HepG2 (cell line): ENCODE data around the gene MAN2A2. TPM values are rescaled to one million over a fixed set of nuclear protein-coding genes. Genes with fewer than 3 reads are reported as not detected.

Experiments
- ATAC-seq: fragments of 200-7000 bp; cut with Tn5 transposase; 3 replicates; pipeline ENCODE4 v1.9.1; 2020; ENCODE audit warnings: mild to moderate bottlenecking, moderate library complexity
- BruUV-seq: library from RNA; stranded (reverse); fragments of 400-500 nt; replicated peaks from 2 replicates; lab custom pipeline; 2021; lab: Mats Ljungman, UMichigan
- CTCF ChIA-PET: fragments of 300-600 bp; formaldehyde crosslinking; extraction: SDS; loops from one replicate; lab custom pipeline; 2021; ENCODE audit warnings: low total read pairs, inconsistent platforms, low intra/inter-chr PET ratio; lab: Yijun Ruan, JAX
- POLR2A ChIA-PET: fragments of 350-600 bp; sonication (Branson Sonifier 250); formaldehyde crosslinking; loops from one replicate; lab custom pipeline; 2020; ENCODE audit warnings: antibody characterized with exemption, inconsistent platforms; lab: Yijun Ruan, JAX
- DNase-seq: peaks from one replicate; pipeline ENCODE4 v3.0.0-alpha.2; 2015; ENCODE audit warnings: low spot score
- FAIRE-seq: peaks from 3 replicates; lab custom pipeline; 2011; peaks lifted over from hg19 to GRCh38; lab: Jason Lieb, UNC
- H2AFZ ChIP-seq: one replicate; pipeline ENCODE4 v1.6.1; 2011; ENCODE audit warnings: low read length, inconsistent platforms
- H3K27ac ChIP-seq: fragments of 300-600 bp; 3 replicates; pipeline ENCODE4 v1.8.0; 2011; ENCODE audit warnings: mixed run types, mild to moderate bottlenecking, mixed read lengths, low read length, inconsistent platforms; ENCODE audit not compliant: insufficient read depth; ENCODE audit errors: extremely low read length
- H3K27me3 ChIP-seq, 2 experiments: fragments of 200-600 bp in 1 of 2; 2 replicates in 1 of 2; 3 replicates in 1 of 2; pipeline versions ENCODE4 v1.6.0 to v1.8.0; 2011; ENCODE audit warnings: low read length in 2 of 2, mild to moderate bottlenecking in 2 of 2, moderate library complexity in 2 of 2, inconsistent platforms in 1 of 2; ENCODE audit not compliant: insufficient read depth in 2 of 2, control insufficient read depth in 1 of 2
- H3K36me3 ChIP-seq, 2 experiments: fragments of 200-600 bp in 1 of 2; replicated peaks in 1 of 2; 2 replicates in 1 of 2; 3 replicates in 1 of 2; pipeline versions ENCODE4 v1.5.1 to v1.8.0; 2011; ENCODE audit warnings: low read length in 2 of 2, inconsistent platforms in 1 of 2; ENCODE audit not compliant: insufficient read depth in 2 of 2, control insufficient read depth in 1 of 2
- H3K4me1 ChIP-seq: 2 replicates; pipeline ENCODE4 v1.5.1; 2012; ENCODE audit warnings: low read length, inconsistent platforms; ENCODE audit not compliant: insufficient read depth
- H3K4me2 ChIP-seq: 2 replicates; pipeline ENCODE4 v1.6.0; 2011; ENCODE audit warnings: low read depth, low read length, inconsistent platforms
- H3K4me3 ChIP-seq, 3 experiments: fragments of 200-600 bp in 1 of 3; sonication (generic), shearing (Covaris generic) in 1 of 3; replicated peaks in 1 of 3; 2 replicates each; pipeline ENCODE4 v1.5.1; 2011 to 2016; ENCODE audit warnings: low read length in 3 of 3, inconsistent platforms in 2 of 3, low read depth in 2 of 3, mild to moderate bottlenecking in 2 of 3, control low read depth in 1 of 3, mixed read lengths in 1 of 3; ENCODE audit not compliant: insufficient read depth in 1 of 3
- H3K79me2 ChIP-seq: one replicate; pipeline ENCODE4 v1.6.1; 2011; ENCODE audit warnings: low read length, inconsistent platforms; ENCODE audit not compliant: insufficient read depth
- H3K9ac ChIP-seq: 2 replicates; pipeline ENCODE4 v1.6.0; 2011; ENCODE audit warnings: mild to moderate bottlenecking, low read depth, low read length, inconsistent platforms; ENCODE audit not compliant: insufficient read depth
- H3K9me3 ChIP-seq: 2 replicates; pipeline ENCODE4 v1.5.1; 2012; ENCODE audit warnings: mild to moderate bottlenecking, low read length
- H4K20me1 ChIP-seq: 2 replicates; pipeline ENCODE4 v1.6.0; 2011; ENCODE audit warnings: inconsistent platforms, mild to moderate bottlenecking, low read length, moderate library complexity; ENCODE audit not compliant: insufficient read depth
- ELF1 ChIP-seq: sonication (generic); formaldehyde crosslinking; IDR thresholded peaks from 2 replicates; pipeline ENCODE4 v1.4.0; 2020; ENCODE audit warnings: missing genetic modification reagents
- JUNB ChIP-seq: sonication (generic); formaldehyde crosslinking; IDR thresholded peaks from 2 replicates; pipeline ENCODE4 v1.8.0; 2022; ENCODE audit warnings: missing genetic modification reagents, mild to moderate bottlenecking, borderline replicate concordance
- KDM3A ChIP-seq: IDR thresholded peaks from 2 replicates; pipeline ENCODE4 v1.6.1; 2018; ENCODE audit warnings: low read depth, missing compliant biosample characterization
- MIER2 ChIP-seq: IDR thresholded peaks from 2 replicates; pipeline ENCODE4 v1.6.1; 2016; ENCODE audit warnings: missing biosample characterization, missing genetic modification reagents
- SNAI1 ChIP-seq: sonication (generic); formaldehyde crosslinking; IDR thresholded peaks from 2 replicates; pipeline ENCODE4 v1.5.0; 2020; ENCODE audit warnings: mild to moderate bottlenecking, missing genetic modification reagents, borderline replicate concordance
- ZBTB38 ChIP-seq: sonication (generic); formaldehyde crosslinking; IDR thresholded peaks from 2 replicates; pipeline ENCODE4 v1.5.1; 2020; ENCODE audit warnings: mild to moderate bottlenecking, missing genetic modification reagents
- ZNF142 ChIP-seq: sonication (generic); formaldehyde crosslinking; IDR thresholded peaks from 2 replicates; pipeline ENCODE4 v1.4.0; 2020; ENCODE audit warnings: missing genetic modification reagents
- ZNF143 ChIP-seq: sonication (generic); formaldehyde crosslinking; IDR thresholded peaks from 2 replicates; pipeline ENCODE4 v1.4.0; 2020; ENCODE audit warnings: missing genetic modification reagents
- ZNF296 ChIP-seq: sonication (generic); formaldehyde crosslinking; conservative IDR thresholded peaks from 2 replicates; pipeline ENCODE4 v1.5.0; 2020; ENCODE audit warnings: mild to moderate bottlenecking, missing genetic modification reagents
- ZNF3 ChIP-seq: IDR thresholded peaks from 2 replicates; pipeline ENCODE4 v1.7.0; 2017; ENCODE audit warnings: inconsistent platforms
- ZNF777 ChIP-seq: sonication (generic); formaldehyde crosslinking; IDR thresholded peaks from 2 replicates; pipeline ENCODE4 v1.4.0; 2020; ENCODE audit warnings: missing genetic modification reagents
- ZSCAN9 ChIP-seq: IDR thresholded peaks from 2 replicates; pipeline ENCODE4 v1.6.1; 2016; ENCODE audit warnings: borderline replicate concordance
- WGBS: methylation state at CpG from one replicate; pipeline ENCODE4 v1.1.6; 2017; ENCODE audit warnings: low lambda C conversion rate; 5-methylcytosine and 5-hydroxymethylcytosine counted together
- in situ Hi-C: cut with HindIII; loops from 2 replicates; pipeline ENCODE4 v1.10.0; 2017; ENCODE audit warnings: low pct_unique_long_range_greater_than_20kb; ENCODE audit not compliant: extremely low pct_ligation_motif_present
- intact Hi-C: fragments of 100-400 bp; cut with micrococcal nuclease; formaldehyde crosslinking; loops from one replicate; pipeline ENCODE4 v1.10.0; 2022; ENCODE audit not compliant: unreplicated experiment
- polyA plus RNA-seq, 8 experiments: library from polyadenylated mRNA; depleted of rRNA in 3 of 8; stranded (reverse) in 7 of 8; unstranded in 1 of 8; fragments of >200 nt; fragmentation: Illumina TruSeq in 4 of 8; extraction: Trizol in 4 of 8; gene quantifications; 2 replicates each; pipeline versions ENCODE4 v1.2.1 to v1.2.3, GENCODE V29; 2011 to 2016; ENCODE audit warnings: low read depth in 4 of 8, missing spikeins in 1 of 8, mixed read lengths in 1 of 8; ENCODE audit not compliant: insufficient read depth in 1 of 8
- total RNA-seq, 5 experiments: library from RNA; depleted of rRNA; stranded (reverse); fragments of >200 nt; fragmentation: Illumina TruSeq; extraction: Trizol; gene quantifications; 2 replicates each; pipeline ENCODE4 v1.2.3, GENCODE V29; 2016; ENCODE audit warnings: low read depth in 1 of 5
- TF ChIP-seq, protein P1 (sequence below): sonication (generic); formaldehyde crosslinking; IDR thresholded peaks from 2 replicates; pipeline ENCODE4 v1.4.0; 2020; ENCODE audit warnings: missing genetic modification reagents, low read depth, mild to moderate bottlenecking, borderline replicate concordance
- TF ChIP-seq, protein P2 (sequence below): sonication (generic); formaldehyde crosslinking; IDR thresholded peaks from 2 replicates; pipeline ENCODE4 v1.4.0; 2020; ENCODE audit warnings: missing genetic modification reagents

MAN2A2 gene
- total and polyA plus RNA-seq, 2 of the 13 experiments (the other 11 are each of a cell fraction or from before 2014, with no cell fraction given) = 17.5 to 51.5 TPM

GRCh38 chr15:90902040-90902839, 862 bp upstream of the MAN2A2 start:
- Histone ChIP-seq H3K27me3 (peaks cover 0 to 1% of the 10 kb centered on the region in 2 experiments; a peak in 1 of 5 replicates), H3K27ac (peak overlapping the region; percentile 64), H3K4me1 (peaks cover 20% of the 10 kb centered on the region), H2AFZ (peak overlapping the region; percentile 77), H3K4me3 (peak overlapping the region; percentile 71 to 89 (median 81)), H3K79me2 (no peaks in the 10 kb centered on the region), H4K20me1 (no peaks in the 10 kb centered on the region), H3K9me3 (no peaks in the 10 kb centered on the region), H3K4me2 (peak overlapping the region; percentile 83), H3K9ac (peak overlapping the region; percentile 77), H3K36me3 (peaks cover 7 to 21% of the 10 kb centered on the region in 2 experiments; a peak in 4 of 5 replicates)
- in situ Hi-C loops (no loop called here), intact Hi-C loops (loop anchor here (1.0 kb wide), 1 partner anchor 32 kb away; no protein-coding TSS in a partner anchor)
- DNase-seq (peak; percentile 64), FAIRE-seq (peak; percentile 51), ATAC-seq (peak; percentile 85)
- WGBS = 5% methylated on average over 3 of the region's 71 CpGs
- BruUV-seq = TSS peak; percentile 49
- POLR2A ChIA-PET = interaction anchor here (1.0 to 4.4 kb wide), 10 partner anchors 9 to 185 kb away, joined by 3 to 45 read pairs (median 8); partner anchors contain the start of genes BLM, FES, HDDC3 and RCCD1
- CTCF ChIA-PET = interaction anchor here (0.7 to 1.9 kb wide), 2 partner anchors 29 to 33 kb away, joined by 3 to 5 read pairs; partner anchors contain the start of gene UNC45A
- TF ChIP-seq ZNF777 (peak; percentile 65; the same call in 1 of the 2 replicates), ZNF143 (CRISPR knock-in tag) (no peak), ZNF142 (CRISPR knock-in tag) (peak; percentile 83), ZBTB38 (CRISPR knock-in tag) (peak; percentile 65), MIER2 (CRISPR knock-in tag) (peak; percentile 47; the same call in 1 of the 2 replicates), ELF1 (CRISPR knock-in tag) (no peak), JUNB (no peak), ZNF296 (CRISPR knock-in tag) (no peak), SNAI1 (CRISPR knock-in tag) (0 out of 2 replicates have a peak, but pooled peaks have one; percentile 2), ZSCAN9 (no peak), KDM3A (0 out of 2 replicates have a peak, but pooled peaks have one; percentile 63), ZNF3 (peak; percentile 62; the same call in 1 of the 2 replicates)
- TF ChIP-seq, protein P1, sequence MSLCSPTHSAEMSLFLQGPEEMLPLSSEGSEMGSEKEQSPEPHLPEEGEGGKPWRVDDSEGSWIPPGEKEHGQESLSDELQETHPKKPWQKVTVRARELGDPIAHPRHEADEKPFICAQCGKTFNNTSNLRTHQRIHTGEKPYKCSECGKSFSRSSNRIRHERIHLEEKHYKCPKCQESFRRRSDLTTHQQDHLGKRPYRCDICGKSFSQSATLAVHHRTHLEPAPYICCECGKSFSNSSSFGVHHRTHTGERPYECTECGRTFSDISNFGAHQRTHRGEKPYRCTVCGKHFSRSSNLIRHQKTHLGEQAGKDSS (CRISPR knock-in tag) = peak; percentile 36; the same call in 1 of the 2 replicates
- TF ChIP-seq, protein P2, sequence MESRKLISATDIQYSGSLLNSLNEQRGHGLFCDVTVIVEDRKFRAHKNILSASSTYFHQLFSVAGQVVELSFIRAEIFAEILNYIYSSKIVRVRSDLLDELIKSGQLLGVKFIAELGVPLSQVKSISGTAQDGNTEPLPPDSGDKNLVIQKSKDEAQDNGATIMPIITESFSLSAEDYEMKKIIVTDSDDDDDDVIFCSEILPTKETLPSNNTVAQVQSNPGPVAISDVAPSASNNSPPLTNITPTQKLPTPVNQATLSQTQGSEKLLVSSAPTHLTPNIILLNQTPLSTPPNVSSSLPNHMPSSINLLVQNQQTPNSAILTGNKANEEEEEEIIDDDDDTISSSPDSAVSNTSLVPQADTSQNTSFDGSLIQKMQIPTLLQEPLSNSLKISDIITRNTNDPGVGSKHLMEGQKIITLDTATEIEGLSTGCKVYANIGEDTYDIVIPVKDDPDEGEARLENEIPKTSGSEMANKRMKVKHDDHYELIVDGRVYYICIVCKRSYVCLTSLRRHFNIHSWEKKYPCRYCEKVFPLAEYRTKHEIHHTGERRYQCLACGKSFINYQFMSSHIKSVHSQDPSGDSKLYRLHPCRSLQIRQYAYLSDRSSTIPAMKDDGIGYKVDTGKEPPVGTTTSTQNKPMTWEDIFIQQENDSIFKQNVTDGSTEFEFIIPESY (CRISPR knock-in tag) = no peak
